ENCODE data around the gene SMIM5.

Gene SMIM5

GRCh38 chr17:75650874-75651273 is 17.6 kb downstream of the SMIM5 start:
- no peak for DNase-seq (ENCODE audit: low spot score)
- in situ Hi-C loops (cut with MboI; ENCODE audit: low pct_unique_long_range_greater_than_20kb, low sequenced_read_pairs, unreplicated experiment), result no loop called here
- TF ChIP-seq, protein P1, sequence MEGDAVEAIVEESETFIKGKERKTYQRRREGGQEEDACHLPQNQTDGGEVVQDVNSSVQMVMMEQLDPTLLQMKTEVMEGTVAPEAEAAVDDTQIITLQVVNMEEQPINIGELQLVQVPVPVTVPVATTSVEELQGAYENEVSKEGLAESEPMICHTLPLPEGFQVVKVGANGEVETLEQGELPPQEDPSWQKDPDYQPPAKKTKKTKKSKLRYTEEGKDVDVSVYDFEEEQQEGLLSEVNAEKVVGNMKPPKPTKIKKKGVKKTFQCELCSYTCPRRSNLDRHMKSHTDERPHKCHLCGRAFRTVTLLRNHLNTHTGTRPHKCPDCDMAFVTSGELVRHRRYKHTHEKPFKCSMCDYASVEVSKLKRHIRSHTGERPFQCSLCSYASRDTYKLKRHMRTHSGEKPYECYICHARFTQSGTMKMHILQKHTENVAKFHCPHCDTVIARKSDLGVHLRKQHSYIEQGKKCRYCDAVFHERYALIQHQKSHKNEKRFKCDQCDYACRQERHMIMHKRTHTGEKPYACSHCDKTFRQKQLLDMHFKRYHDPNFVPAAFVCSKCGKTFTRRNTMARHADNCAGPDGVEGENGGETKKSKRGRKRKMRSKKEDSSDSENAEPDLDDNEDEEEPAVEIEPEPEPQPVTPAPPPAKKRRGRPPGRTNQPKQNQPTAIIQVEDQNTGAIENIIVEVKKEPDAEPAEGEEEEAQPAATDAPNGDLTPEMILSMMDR (IDR thresholded peaks at IDR 0.05; ENCODE audit: extremely low read depth, insufficient read depth, missing control alignments), result no peak

DNA sequence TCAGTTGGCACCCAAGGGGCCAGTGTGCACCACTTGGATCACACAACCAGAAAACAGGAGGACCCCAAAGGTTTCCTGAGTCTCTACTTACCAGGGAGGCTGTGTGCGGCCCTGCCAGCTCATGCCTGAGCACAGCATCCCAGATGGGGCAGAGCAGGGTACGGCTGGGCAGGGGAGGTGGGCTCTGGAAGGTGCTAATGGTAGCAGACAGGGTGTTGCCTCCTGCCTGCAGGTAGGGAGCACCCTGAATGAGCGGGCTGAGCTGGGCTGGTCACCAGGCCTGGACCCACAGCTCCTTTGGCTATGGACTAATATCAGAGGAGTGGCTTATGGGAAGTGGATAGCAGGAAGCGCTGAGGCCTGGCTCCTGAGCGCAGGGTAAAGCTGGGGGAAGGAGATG is 19.1 kb downstream of the SMIM5 start:
- in situ Hi-C loops (cut with MboI; ENCODE audit: low pct_unique_long_range_greater_than_20kb, low sequenced_read_pairs, unreplicated experiment), result no loop called here
- DNase-seq (ENCODE audit: low spot score), result no peak

GRCh38 chr17:75652934-75653549 is 19.8 kb downstream of the SMIM5 start:
- peak; percentile 64 for DNase-seq (ENCODE audit: low spot score)
- TF ChIP-seq, protein P1 (IDR thresholded peaks at IDR 0.05; ENCODE audit: extremely low read depth, insufficient read depth, missing control alignments), result peak; percentile 71
- in situ Hi-C loops (cut with MboI; ENCODE audit: low pct_unique_long_range_greater_than_20kb, low sequenced_read_pairs, unreplicated experiment), result no loop called here

More for the DNA sequence above, 19.1 kb downstream of the SMIM5 start:
- TF ChIP-seq, protein P1 (IDR thresholded peaks at IDR 0.05; ENCODE audit: extremely low read depth, insufficient read depth, missing control alignments), result no peak

- TF ChIP-seq, protein P1 (IDR thresholded peaks at IDR 0.05; ENCODE audit: extremely low read depth, insufficient read depth, missing control alignments), result no peak
- in situ Hi-C loops (cut with MboI; ENCODE audit: low pct_unique_long_range_greater_than_20kb, low sequenced_read_pairs, unreplicated experiment), result no loop called here
- no peak for DNase-seq (ENCODE audit: low spot score)
These were observed 20.9 kb downstream of the SMIM5 start for GRCh38 chr17:75654176-75654575.

DNA sequence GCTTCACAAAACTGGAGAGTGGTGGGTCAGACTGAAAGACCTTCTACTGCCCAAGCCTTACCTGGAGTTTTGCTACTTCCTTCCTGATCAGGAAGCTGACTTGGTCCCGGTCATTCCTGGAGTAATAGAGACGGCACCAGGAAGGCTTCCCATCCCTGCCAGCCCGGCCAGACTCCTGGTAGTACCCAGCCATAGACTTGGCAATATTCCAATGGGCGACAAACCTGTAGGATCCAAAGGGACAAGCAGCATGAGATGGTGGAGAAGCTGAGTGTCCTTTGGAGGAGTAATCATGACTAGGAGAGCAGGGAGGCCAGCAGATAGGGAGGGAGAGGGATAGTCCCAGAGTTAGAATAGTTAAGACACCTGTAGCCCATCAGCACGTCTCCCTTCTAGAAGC is 25.0 kb downstream of the SMIM5 start:
- TF ChIP-seq, protein P1 (IDR thresholded peaks at IDR 0.05; ENCODE audit: extremely low read depth, insufficient read depth, missing control alignments), result no peak
- in situ Hi-C loops (cut with MboI; ENCODE audit: low pct_unique_long_range_greater_than_20kb, low sequenced_read_pairs, unreplicated experiment), result no loop called here
- DNase-seq (ENCODE audit: low spot score), result no peak

GRCh38 chr17:75661531-75661930 is 28.3 kb downstream of the SMIM5 start:
- in situ Hi-C loops (cut with MboI; ENCODE audit: low pct_unique_long_range_greater_than_20kb, low sequenced_read_pairs, unreplicated experiment), result no loop called here
- no peak for DNase-seq (ENCODE audit: low spot score)
- TF ChIP-seq, protein P1 (IDR thresholded peaks at IDR 0.05; ENCODE audit: extremely low read depth, insufficient read depth, missing control alignments), result no peak

Measured in GM13977 (cell line).